ENCODE data around the gene ENTREP3.

DNA sequence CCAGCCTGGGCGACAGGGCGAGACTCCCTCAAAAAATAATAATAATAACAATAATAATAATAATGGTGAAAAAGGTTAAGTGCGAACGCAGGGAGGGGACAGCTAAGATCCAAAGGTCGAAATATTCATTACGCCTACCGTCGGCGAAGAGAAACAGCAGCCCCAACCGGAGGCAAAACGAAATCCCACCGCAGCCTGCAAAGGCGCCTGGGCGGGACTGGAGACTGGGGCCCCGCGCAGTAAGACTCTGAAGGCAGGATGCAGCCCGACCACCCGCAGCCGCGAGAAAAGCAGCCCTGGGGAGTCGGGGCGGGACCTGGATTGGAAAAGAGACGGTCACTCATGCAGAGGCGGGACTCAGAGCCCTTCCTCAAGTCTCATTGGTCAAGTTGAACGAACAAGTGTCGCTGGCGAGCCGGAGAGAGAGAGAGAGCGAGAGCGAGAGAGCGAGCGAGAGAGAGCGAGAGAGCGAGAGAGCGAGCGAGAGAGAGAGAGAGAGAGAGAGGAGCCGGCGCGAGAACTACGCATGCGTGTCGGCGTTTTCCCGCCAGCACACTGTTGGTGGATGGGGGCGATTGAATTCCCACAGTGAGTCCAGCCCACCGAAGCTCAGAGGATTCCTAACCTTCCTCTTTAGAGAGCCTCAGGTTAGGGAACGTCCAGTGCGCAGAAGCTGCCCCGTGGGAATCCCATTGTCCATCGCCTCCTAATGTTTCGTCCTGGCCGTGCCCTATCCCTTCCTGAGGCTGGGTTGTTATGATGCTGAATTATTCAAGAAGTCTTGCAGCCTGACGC lies 10.7 kb downstream of the ENTREP3 start:
- TF ChIP-seq, protein P1, sequence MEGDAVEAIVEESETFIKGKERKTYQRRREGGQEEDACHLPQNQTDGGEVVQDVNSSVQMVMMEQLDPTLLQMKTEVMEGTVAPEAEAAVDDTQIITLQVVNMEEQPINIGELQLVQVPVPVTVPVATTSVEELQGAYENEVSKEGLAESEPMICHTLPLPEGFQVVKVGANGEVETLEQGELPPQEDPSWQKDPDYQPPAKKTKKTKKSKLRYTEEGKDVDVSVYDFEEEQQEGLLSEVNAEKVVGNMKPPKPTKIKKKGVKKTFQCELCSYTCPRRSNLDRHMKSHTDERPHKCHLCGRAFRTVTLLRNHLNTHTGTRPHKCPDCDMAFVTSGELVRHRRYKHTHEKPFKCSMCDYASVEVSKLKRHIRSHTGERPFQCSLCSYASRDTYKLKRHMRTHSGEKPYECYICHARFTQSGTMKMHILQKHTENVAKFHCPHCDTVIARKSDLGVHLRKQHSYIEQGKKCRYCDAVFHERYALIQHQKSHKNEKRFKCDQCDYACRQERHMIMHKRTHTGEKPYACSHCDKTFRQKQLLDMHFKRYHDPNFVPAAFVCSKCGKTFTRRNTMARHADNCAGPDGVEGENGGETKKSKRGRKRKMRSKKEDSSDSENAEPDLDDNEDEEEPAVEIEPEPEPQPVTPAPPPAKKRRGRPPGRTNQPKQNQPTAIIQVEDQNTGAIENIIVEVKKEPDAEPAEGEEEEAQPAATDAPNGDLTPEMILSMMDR (IDR thresholded peaks at IDR 0.05 in 2 of 3, conservative IDR thresholded peaks at IDR 0.05 in 1 of 3; ENCODE audit: borderline replicate concordance in 1 of 3, insufficient read depth in 1 of 3, low read depth in 2 of 3, low read length in 2 of 3) = peak in 1 of 3 experiments; percentile 14; a peak in 2 of 6 replicates
- TF ChIP-seq, protein P2, sequence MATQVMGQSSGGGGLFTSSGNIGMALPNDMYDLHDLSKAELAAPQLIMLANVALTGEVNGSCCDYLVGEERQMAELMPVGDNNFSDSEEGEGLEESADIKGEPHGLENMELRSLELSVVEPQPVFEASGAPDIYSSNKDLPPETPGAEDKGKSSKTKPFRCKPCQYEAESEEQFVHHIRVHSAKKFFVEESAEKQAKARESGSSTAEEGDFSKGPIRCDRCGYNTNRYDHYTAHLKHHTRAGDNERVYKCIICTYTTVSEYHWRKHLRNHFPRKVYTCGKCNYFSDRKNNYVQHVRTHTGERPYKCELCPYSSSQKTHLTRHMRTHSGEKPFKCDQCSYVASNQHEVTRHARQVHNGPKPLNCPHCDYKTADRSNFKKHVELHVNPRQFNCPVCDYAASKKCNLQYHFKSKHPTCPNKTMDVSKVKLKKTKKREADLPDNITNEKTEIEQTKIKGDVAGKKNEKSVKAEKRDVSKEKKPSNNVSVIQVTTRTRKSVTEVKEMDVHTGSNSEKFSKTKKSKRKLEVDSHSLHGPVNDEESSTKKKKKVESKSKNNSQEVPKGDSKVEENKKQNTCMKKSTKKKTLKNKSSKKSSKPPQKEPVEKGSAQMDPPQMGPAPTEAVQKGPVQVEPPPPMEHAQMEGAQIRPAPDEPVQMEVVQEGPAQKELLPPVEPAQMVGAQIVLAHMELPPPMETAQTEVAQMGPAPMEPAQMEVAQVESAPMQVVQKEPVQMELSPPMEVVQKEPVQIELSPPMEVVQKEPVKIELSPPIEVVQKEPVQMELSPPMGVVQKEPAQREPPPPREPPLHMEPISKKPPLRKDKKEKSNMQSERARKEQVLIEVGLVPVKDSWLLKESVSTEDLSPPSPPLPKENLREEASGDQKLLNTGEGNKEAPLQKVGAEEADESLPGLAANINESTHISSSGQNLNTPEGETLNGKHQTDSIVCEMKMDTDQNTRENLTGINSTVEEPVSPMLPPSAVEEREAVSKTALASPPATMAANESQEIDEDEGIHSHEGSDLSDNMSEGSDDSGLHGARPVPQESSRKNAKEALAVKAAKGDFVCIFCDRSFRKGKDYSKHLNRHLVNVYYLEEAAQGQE (IDR thresholded peaks at IDR 0.05; ENCODE audit: low read depth) = no peak
- no peak for TF ChIP-seq EZH2 (IDR thresholded peaks at IDR 0.05)
- TF ChIP-seq POLR2A (IDR thresholded peaks at IDR 0.05; ENCODE audit: borderline replicate concordance, extremely low read depth, insufficient read depth, insufficient read length) = peak; percentile 95
- TF ChIP-seq POLR2AphosphoS5 (IDR thresholded peaks at IDR 0.05; ENCODE audit: low read depth, low read length) = peak; percentile 96
- no peak for TF ChIP-seq EGR1 (IDR thresholded peaks at IDR 0.05; ENCODE audit: low read depth)
- TF ChIP-seq, protein P3, sequence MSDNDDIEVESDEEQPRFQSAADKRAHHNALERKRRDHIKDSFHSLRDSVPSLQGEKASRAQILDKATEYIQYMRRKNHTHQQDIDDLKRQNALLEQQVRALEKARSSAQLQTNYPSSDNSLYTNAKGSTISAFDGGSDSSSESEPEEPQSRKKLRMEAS (IDR thresholded peaks at IDR 0.05) = peak; percentile 98
- TF ChIP-seq EZH2phosphoT487 (IDR thresholded peaks at IDR 0.05; ENCODE audit: borderline replicate concordance) = no peak
- peak; percentile 92; the same call in 1 of the 2 replicates for TF ChIP-seq SIN3A (IDR thresholded peaks at IDR 0.05; ENCODE audit: low read depth)
- TF ChIP-seq, protein P4, sequence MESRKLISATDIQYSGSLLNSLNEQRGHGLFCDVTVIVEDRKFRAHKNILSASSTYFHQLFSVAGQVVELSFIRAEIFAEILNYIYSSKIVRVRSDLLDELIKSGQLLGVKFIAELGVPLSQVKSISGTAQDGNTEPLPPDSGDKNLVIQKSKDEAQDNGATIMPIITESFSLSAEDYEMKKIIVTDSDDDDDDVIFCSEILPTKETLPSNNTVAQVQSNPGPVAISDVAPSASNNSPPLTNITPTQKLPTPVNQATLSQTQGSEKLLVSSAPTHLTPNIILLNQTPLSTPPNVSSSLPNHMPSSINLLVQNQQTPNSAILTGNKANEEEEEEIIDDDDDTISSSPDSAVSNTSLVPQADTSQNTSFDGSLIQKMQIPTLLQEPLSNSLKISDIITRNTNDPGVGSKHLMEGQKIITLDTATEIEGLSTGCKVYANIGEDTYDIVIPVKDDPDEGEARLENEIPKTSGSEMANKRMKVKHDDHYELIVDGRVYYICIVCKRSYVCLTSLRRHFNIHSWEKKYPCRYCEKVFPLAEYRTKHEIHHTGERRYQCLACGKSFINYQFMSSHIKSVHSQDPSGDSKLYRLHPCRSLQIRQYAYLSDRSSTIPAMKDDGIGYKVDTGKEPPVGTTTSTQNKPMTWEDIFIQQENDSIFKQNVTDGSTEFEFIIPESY (IDR thresholded peaks at IDR 0.05; ENCODE audit: extremely low read depth, insufficient replicate concordance, low read length) = peak; percentile 90
- no peak for TF ChIP-seq ZNF274 (IDR thresholded peaks at IDR 0.05; ENCODE audit: low read depth, low read length)

All from HCT116 (cell line).